T-helper 1 cell treated with Interleukin-12 subunit alpha and Interleukin-12 subunit beta and Interleukin-4 antibody, amounts not matched to agents 30 μg/mL and 1 μg/mL, for 36 hours (primary cell): ENCODE data around the gene RAP1B.
A peak's percentile ranks its signal among the peaks of the same experiment; 100 is the strongest.

Experiments used
- H3K27ac Mint-ChIP-seq: one replicate; pipeline ENCODE4 v1.8.0; 2021; ENCODE audit warnings: mild to moderate bottlenecking, mixed read lengths
- H3K27me3 Mint-ChIP-seq: one replicate; pipeline ENCODE4 v1.8.0; 2021; ENCODE audit warnings: low read depth, mixed read lengths
- H3K36me3 Mint-ChIP-seq: one replicate; pipeline ENCODE4 v1.8.0; 2021; ENCODE audit warnings: low read depth, mixed read lengths
- H3K4me1 Mint-ChIP-seq: one replicate; pipeline ENCODE4 v1.8.0; 2021; ENCODE audit warnings: low read depth, mixed read lengths
- H3K4me3 Mint-ChIP-seq: one replicate; pipeline ENCODE4 v1.8.0; 2021; ENCODE audit warnings: mild to moderate bottlenecking, moderate library complexity, mixed read lengths
- H3K9me3 Mint-ChIP-seq: one replicate; pipeline ENCODE4 v1.8.0; 2021; ENCODE audit warnings: mixed read lengths

The RAP1B gene

DNA sequence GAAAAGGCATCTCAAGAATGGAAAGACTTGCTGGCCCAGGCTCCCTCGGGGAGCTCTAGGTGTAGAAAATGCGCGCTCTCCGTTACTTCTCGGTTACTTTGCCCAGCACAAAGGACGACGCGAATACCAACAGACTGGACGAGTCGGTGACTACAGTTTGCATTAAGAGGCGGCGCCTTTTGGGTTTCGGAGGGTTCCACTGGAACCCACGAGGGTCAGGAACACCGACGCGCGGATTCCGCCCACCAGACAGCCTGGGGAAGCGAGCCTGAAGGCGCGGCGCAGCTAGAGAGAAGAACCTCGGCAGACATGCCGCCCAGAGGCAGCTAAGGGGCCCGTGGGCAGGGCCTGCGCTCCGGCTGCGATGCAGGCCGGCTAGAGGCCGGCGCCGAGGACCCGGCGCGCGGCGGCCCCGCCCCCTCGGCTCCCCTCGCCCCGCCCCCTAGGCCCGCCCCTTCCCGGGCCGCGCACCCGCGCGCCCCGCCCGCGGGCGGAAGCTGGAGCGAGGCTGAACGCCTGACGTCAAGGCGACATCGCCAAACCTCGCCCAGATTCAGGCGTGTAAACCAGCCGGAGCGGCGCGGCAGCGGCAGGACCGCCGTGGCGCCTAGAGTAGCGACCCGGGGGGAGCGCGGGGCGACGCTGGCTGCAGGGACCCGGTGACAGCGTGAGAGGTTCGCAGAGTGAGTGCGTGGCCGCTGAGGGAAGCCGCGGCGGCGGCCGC is at the start of gene RAP1B:
Gene RAP1B, plus strand, starts transcription at position 530 of the 724 bp plus-strand sequence. CDS start 37,826 bp downstream, outside the sequence.
- Mint-ChIP-seq H3K4me1 (peaks cover 47% of the 10 kb centered on the region), H3K27me3 (no peaks in the 10 kb centered on the region), H3K36me3 (peaks cover 35% of the 10 kb centered on the region), H3K9me3 (no peaks in the 10 kb centered on the region), H3K27ac (peak within 1 kb of the TSS; percentile 95), H3K4me3 (peak within 1 kb of the TSS; percentile 98)

DNA sequence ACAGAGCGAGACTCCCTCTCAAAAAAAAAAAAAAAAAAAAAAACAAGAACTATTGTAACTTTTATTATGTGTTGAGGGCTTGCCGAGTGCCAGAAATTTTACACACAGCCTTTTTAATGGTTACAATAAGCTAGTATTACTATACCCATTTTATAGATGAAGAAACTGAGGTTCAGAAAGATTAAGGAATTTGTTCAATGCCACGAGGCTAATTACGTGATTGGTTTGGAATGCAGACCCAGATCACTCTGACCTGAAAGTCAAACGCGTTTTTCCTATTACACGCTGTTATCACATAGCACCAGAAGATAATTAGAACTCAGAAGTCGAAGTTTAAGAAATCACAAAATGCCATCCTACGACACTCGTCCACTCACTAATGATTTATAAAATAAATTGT is 48.9 kb upstream of the RAP1B start:
- no peaks in the 10 kb centered on the region for H3K9me3 Mint-ChIP-seq
- H3K27me3 Mint-ChIP-seq: peaks cover 6% of the 10 kb centered on the region
- H3K4me3 Mint-ChIP-seq: no peak overlapping the region
- H3K27ac Mint-ChIP-seq: no peak overlapping the region
- peaks cover 38% of the 10 kb centered on the region for H3K4me1 Mint-ChIP-seq
- H3K36me3 Mint-ChIP-seq: no peaks in the 10 kb centered on the region

DNA sequence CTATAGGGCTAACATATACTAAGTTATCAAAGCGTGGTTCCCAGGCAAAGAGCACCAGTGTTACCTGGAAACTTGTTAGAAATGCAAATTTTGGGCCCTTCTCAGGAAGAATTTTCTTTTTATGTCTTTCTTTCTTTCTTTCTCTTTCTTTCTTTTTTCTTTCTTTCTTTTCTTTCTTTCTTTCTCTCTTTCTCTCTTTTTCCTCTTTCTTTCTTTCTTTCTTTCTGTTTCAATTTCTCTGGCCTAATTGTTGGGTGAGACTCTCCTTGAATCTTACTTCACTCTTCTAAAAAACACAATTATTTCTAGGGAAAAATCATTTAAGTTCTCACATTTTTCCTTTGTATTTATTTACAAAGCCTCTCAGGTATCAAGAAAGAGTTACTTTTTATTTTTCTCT is 46.5 kb upstream of the RAP1B start:
- Mint-ChIP-seq H3K9me3 (peaks cover 5% of the 10 kb centered on the region), H3K4me3 (no peak overlapping the region), H3K27me3 (no peaks in the 10 kb centered on the region), H3K36me3 (peaks cover 5% of the 10 kb centered on the region), H3K27ac (peak overlapping the region; percentile 55), H3K4me1 (peaks cover 33% of the 10 kb centered on the region)

DNA sequence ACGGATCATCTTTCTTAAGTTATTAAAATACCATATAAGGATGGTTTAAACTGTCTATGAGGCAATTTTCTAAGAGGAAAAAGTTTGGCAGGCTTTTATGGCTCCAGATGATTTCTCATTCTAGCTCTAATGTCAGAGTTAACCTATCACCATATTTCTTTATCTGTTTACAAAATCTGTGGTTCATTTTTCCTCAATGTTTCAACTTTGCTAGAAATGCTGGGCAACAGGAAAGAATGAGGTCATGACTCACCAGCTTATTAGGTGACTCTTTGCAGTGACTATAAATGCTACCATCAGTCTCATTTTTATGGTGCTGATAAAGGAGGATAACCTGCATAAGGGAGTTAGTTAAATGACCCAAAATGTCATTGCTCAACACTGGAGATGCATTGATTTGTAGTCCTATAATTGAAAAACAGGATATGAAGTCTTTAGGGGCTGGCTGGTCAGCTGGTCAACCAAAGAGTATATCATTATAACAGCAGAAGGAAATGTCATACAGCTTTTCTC is 45.3 kb upstream of the RAP1B start:
- peaks cover 5% of the 10 kb centered on the region for H3K9me3 Mint-ChIP-seq
- H3K27ac Mint-ChIP-seq: peak overlapping the region; percentile 38
- H3K36me3 Mint-ChIP-seq: peaks cover 5% of the 10 kb centered on the region
- no peaks in the 10 kb centered on the region for H3K27me3 Mint-ChIP-seq
- H3K4me3 Mint-ChIP-seq: peak overlapping the region; percentile 23
- H3K4me1 Mint-ChIP-seq: peaks cover 23% of the 10 kb centered on the region

DNA sequence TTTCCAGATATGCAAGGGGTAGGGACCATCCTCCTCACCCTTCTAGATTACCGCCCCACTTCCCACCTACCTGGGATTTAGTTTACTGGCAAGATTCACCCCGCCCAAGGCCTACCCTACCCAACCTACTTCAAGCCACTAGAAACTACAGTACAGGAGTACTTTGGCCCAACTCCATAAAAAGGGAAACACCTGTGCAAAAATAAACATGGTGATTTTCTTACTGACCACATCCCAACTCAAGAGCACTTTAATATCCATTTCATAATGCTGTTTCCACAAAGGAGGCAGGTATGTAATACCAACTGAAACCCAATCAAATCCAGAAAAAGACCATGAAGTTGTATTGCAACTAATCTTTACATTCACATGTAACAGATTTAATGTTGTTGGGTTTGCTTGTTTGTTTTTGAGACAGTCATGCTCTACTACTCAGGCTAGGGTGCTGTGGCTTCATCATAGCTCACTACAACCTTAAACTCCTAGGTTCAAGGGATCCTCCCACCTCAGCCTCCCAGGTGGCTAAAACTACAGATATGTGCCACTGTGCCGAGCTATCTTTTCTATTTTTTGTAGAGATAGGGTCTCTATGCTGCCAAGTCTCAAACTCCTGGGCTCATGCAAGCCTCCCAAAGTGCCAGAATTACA is 41.7 kb upstream of the RAP1B start:
- peaks cover 5% of the 10 kb centered on the region for H3K36me3 Mint-ChIP-seq
- H3K27ac Mint-ChIP-seq: no peak overlapping the region
- no peak overlapping the region for H3K4me3 Mint-ChIP-seq

DNA sequence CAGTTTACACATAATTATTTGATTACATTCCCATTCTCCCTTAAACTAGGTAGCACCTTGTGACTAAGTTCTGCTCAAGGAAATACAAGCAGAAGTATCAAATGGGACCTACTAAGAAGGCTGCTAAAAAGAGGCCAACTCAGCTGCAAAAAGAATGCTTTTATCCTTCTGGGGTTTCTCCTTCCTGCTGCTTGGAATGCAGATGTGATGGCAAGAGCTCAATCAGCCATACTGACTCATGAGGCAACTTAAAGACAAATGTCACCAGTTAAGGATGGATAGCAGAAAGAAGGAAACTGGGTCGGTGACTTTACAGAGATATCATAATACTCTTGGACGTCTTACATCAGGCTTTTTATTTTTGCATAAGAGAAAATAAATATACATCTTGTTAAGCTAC is 38.0 kb upstream of the RAP1B start:
- H3K4me1 Mint-ChIP-seq: peaks cover 14% of the 10 kb centered on the region
- H3K36me3 Mint-ChIP-seq: peaks cover 5% of the 10 kb centered on the region
- H3K4me3 Mint-ChIP-seq: no peak overlapping the region
- peaks cover 5% of the 10 kb centered on the region for H3K9me3 Mint-ChIP-seq
- no peaks in the 10 kb centered on the region for H3K27me3 Mint-ChIP-seq
- H3K27ac Mint-ChIP-seq: no peak overlapping the region

More for the DNA sequence above, 41.7 kb upstream of the RAP1B start:
- Mint-ChIP-seq H3K27me3 (no peaks in the 10 kb centered on the region), H3K4me1 (peaks cover 31% of the 10 kb centered on the region), H3K9me3 (peaks cover 5% of the 10 kb centered on the region)

DNA sequence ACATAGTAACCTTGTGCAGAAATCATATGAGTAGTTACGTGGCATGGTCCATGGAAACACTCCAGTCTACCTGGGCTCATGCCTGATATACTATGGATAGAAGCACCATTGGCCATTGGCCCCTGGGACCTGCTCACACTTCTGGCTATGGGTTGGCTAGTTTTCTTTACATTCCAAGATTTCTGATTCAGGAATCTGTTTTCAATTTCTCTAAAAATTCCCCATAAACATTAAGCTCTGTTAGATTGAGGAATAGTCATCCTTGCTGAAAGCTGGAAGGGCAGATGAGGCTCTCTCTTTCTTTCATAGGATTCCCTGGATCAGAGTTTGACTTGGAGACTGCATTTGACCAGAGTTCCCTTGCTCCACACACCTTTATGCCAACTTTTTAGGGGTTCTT is 37.3 kb upstream of the RAP1B start:
- Mint-ChIP-seq H3K4me1 (peaks cover 19% of the 10 kb centered on the region), H3K27me3 (no peaks in the 10 kb centered on the region), H3K36me3 (peaks cover 5% of the 10 kb centered on the region), H3K9me3 (peaks cover 5% of the 10 kb centered on the region), H3K4me3 (no peak overlapping the region), H3K27ac (no peak overlapping the region)

DNA sequence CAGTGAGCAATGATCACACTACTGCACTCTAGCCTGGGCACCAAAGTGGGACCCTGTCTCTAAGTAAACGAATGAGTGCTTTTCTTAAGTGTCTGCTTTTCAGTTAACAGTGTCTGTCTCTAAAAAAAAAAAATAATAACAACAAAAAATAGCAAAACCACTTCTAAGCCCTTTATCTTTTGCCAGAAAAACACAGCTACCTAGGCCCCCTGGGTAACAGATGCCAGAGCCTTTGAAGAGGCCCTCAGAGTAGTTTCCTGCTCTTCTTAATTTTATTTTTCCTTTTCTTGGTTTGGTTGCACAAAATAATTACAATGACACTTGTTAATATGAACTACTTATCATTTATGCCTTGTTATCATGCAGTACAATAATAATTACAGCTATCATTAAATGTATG is 32.8 kb upstream of the RAP1B start:
- Mint-ChIP-seq H3K36me3 (no peaks in the 10 kb centered on the region), H3K27ac (no peak overlapping the region), H3K9me3 (no peaks in the 10 kb centered on the region), H3K4me3 (no peak overlapping the region), H3K4me1 (peaks cover 18% of the 10 kb centered on the region), H3K27me3 (no peaks in the 10 kb centered on the region)

DNA sequence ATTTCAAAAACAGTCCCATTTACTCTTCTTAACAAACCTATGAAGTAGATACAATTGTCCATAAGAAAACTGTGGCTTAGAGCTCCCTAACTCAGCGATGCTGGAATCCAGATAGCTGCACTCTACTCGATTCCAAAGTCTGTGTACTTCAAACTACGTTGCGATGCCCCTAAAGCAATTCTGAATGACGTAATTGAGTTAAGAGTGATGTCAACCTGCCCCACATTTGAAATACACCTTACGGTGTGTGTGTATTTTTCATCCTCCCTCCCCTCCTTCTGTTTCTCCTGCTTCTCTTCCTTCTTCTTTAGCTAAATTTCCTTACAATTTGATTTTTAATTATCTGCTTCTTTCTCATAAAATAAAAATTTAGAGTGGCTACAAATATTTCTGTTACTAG is 31.9 kb upstream of the RAP1B start:
- Mint-ChIP-seq H3K27ac (no peak overlapping the region), H3K36me3 (no peaks in the 10 kb centered on the region), H3K4me1 (peaks cover 18% of the 10 kb centered on the region), H3K9me3 (no peaks in the 10 kb centered on the region), H3K4me3 (peak overlapping the region; percentile 37), H3K27me3 (no peaks in the 10 kb centered on the region)

DNA sequence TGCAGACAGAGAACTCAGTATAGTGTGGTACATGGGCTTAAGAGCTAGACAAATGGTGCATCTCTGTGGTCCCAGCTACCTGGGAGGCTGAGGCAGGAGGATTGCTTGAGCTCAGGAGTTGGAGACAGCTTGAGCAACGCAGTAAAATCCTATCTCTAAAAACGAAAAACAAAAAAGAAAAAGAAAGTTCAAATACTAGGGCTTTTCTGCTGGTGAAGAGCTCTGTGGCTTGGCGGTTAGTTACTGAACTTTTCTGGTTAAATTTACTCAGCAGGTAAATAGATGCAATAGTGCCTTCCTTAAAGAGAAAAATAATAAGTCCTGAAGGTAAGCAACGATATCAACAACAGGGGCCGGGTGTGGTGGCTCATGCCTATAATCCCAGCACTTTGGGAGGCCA is 31.4 kb upstream of the RAP1B start:
- Mint-ChIP-seq H3K27ac (peak overlapping the region; percentile 5), H3K36me3 (no peaks in the 10 kb centered on the region), H3K4me1 (peaks cover 18% of the 10 kb centered on the region), H3K9me3 (no peaks in the 10 kb centered on the region), H3K27me3 (no peaks in the 10 kb centered on the region), H3K4me3 (peak overlapping the region; percentile 37)

DNA sequence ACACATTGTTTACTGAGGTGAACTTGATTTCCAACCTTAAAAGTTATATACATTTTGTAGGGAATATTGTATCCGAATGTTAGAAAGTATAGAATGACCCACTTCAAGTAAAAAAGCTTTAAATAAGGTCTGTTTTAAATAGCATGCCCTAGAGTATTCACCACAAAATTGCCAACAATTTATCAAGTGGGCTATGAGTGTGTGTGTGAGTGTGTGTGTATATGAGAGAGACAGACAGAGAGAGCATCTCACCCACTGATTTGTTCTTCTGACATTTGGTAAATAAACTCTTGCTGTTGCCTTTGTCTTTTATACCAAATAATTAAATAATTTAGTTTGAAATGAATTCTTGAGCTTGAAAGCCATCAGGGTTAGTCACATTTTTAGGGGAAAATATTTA is 29.8 kb upstream of the RAP1B start:
- no peak overlapping the region for H3K27ac Mint-ChIP-seq
- H3K27me3 Mint-ChIP-seq: no peaks in the 10 kb centered on the region
- H3K4me1 Mint-ChIP-seq: peaks cover 21% of the 10 kb centered on the region
- no peaks in the 10 kb centered on the region for H3K36me3 Mint-ChIP-seq
- H3K4me3 Mint-ChIP-seq: no peak overlapping the region
- no peaks in the 10 kb centered on the region for H3K9me3 Mint-ChIP-seq

DNA sequence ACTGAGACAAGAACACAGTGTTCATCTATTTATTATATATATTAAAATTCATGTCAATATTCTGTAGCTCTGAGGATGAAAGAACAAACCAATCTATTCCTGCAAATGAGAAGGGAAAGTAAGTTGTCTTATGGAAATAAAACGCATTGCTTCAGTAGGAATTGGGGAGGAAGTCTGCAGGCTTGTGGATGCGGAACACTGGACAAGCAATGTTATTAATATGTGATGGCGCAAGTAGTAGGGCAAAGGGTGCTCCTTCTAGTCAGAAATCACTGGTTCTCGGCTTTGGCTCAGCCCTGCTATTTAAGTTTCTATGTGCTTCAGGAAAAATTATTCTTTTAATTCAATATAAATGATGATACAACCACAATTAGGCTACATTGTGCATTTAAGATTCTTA is 28.8 kb upstream of the RAP1B start:
- no peaks in the 10 kb centered on the region for H3K9me3 Mint-ChIP-seq
- no peaks in the 10 kb centered on the region for H3K27me3 Mint-ChIP-seq
- H3K4me3 Mint-ChIP-seq: no peak overlapping the region
- peaks cover 25% of the 10 kb centered on the region for H3K4me1 Mint-ChIP-seq
- no peak overlapping the region for H3K27ac Mint-ChIP-seq
- H3K36me3 Mint-ChIP-seq: no peaks in the 10 kb centered on the region

DNA sequence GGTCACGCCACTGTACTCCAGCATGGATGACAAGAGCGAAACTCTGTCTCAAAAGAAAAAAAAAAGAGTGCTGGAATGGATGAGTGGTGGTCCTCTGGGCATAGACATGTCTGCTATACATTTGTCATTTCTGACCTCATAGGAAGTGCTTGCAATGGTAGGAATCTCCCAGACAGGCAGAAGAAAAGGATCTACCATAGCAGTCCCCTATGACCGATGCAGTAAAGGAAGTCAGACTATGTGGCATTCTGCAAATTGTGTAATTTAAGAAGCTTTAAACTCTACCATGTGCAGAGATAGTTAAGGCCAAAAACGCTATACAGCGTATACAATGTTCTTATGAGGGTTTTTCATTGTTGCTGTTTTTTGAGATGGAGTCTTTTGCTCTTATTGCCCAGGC is 24.7 kb upstream of the RAP1B start:
- Mint-ChIP-seq H3K4me1 (peaks cover 18% of the 10 kb centered on the region), H3K27me3 (no peaks in the 10 kb centered on the region), H3K4me3 (no peak overlapping the region), H3K9me3 (peaks cover 16% of the 10 kb centered on the region), H3K27ac (no peak overlapping the region), H3K36me3 (peaks cover 10% of the 10 kb centered on the region)

DNA sequence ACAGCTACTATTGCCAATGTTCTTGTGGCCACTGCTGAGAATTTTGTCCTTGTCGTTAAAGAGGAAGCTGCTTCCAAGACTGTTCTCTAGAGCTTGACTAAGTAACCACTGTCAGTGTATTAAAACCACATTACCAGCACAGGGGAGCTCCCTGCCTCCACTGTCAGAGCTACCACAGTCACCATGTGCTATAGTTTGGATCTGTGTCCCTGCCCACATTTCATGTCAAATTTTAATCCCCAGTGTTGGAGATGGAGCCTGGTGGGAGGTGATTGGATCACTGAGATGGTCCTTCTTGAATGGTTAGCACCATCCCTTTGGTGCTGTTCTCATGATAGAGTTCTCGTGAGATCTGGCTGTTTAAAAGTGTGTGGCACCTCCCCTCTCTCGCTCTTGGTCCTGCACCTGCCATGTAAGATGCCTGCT is 23.2 kb upstream of the RAP1B start:
- Mint-ChIP-seq H3K9me3 (peaks cover 22% of the 10 kb centered on the region), H3K27me3 (no peaks in the 10 kb centered on the region), H3K4me1 (peaks cover 32% of the 10 kb centered on the region), H3K36me3 (peaks cover 14% of the 10 kb centered on the region), H3K4me3 (peak overlapping the region; percentile 42), H3K27ac (peak overlapping the region; percentile 67)

DNA sequence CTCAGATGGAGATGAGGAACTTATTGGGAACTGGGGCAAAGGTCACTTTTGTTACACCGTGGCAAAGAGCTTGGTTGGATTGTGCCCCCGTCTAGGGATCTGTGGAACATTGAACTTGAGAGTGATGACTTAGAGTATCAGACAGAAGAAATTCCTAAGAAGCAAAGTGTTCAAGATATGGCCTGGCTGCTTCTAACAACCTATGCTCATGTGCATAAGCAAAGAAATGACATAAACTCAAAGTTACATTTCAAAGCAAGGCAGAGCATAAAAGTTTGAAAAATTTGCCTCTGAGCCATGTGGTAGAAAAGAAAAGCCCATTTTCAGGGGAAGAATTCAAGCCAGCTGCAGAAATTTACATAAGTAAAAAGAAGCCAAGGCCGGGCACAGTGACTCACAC is 21.5 kb upstream of the RAP1B start:
- H3K36me3 Mint-ChIP-seq: peaks cover 16% of the 10 kb centered on the region
- no peak overlapping the region for H3K4me3 Mint-ChIP-seq
- H3K9me3 Mint-ChIP-seq: peaks cover 22% of the 10 kb centered on the region
- no peaks in the 10 kb centered on the region for H3K27me3 Mint-ChIP-seq
- peaks cover 35% of the 10 kb centered on the region for H3K4me1 Mint-ChIP-seq
- no peak overlapping the region for H3K27ac Mint-ChIP-seq
